ENCODE results near the gene CPNE4. TPM values are rescaled to one million over a fixed set of nuclear protein-coding genes. Genes with fewer than 3 reads are reported as not detected.

CPNE4 gene
- total RNA-seq, 1 donor from 2014 or later = 0.20 TPM

DNA sequence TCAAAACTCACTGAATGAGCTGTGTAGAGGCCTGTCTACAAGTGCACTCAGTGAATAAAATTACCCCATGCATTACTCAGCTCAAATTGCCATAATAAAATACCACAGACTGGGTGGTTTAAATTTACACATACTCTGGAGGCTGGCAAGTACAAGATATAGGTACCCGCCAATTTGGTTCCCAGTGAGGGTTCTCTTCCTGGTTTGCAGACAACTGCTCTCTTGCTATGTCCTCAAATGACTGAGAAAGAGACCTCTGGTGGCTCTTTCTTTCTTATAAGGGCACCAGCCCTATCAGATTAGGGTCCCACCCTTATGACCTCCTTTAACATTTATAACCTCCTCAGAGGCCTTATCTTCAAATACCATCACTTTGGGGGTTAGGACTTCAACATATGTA lies 237.0 kb downstream of the CPNE4 start:
- no peak for DNase-seq (ENCODE audit: low spot score)

DNA sequence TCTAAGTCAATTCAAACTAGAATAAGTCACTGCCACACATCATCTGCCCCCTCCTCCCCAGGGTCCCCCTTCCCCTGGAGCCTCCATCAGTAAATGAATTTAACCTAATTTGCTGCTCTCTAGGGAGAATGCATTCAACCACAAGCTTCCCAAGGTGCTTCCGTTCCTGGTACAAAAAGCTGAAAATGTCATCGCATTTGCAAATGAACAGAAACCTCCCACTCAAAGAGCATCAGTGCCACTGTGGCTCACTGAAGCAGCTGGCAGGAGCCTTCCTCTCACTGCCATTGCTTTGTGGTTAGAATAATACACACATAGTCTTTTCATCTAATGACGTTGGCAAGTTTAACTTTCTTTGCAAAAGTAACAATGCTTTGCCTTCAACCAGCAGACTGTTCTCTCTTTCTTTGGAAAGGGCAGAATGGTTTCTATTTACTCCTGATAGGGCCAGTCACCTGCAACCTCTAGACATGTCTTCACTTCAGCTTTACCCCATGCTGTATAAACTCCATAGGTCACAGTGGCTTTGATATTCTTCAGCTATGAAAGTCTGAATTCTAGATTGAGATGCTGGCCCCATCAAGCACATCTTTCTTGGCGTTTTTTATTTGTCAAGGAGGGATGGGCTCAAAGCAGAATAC lies 238.1 kb downstream of the CPNE4 start:
- DNase-seq (ENCODE audit: low spot score) = no peak

DNA sequence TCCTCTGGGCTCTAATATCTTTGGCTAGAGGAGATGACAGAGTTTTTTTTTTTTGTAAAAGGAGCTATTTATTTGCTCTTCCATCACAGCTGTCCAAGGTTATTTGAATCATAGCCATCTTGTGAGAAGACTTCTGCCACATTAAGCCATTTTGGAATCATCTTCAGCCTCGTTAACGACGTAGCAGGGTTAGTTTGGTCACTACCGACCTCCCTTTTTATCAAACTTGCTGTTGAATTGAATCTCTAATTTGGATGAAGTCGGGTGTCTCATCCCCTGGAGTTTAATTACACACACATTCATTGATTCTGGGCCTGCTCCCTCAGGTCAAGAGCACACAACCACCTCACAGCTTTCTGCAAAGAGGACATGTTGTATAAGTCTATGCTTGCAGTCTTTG lies 238.7 kb downstream of the CPNE4 start:
- no peak for DNase-seq (ENCODE audit: low spot score)

DNA sequence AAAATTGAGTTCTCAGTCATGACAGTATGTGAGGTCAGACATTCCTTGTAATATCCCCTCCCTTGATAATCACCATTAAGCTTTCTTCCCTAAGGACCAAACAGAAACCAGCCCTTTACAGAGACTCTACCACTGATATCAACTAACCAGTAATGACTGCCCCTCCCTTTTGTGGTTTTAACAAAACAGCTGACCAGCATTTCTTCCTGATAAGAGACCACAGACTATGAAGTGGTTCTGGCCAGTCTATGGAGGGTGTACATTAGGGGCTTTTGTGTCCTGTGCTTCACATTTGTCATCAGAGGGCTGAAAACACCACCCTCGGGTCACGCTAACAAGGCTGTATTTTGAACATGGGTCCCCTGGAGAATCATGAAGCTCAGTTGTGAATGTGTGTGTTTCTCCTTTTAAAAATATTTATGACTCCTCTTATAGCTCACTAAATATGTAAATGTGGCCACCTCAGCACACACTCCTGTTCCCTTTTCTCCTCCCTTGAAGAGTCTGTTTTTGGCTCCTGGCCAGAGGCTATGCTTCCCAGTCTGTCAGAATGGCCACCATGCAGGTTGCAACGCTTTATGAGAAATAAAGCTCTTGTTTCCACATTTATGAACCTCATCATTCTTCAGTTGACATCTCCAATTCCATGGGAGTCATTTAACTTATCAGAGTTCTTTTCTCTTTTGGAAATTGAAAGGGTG lies 239.3 kb downstream of the CPNE4 start:
- DNase-seq (ENCODE audit: low spot score) = no peak

DNA sequence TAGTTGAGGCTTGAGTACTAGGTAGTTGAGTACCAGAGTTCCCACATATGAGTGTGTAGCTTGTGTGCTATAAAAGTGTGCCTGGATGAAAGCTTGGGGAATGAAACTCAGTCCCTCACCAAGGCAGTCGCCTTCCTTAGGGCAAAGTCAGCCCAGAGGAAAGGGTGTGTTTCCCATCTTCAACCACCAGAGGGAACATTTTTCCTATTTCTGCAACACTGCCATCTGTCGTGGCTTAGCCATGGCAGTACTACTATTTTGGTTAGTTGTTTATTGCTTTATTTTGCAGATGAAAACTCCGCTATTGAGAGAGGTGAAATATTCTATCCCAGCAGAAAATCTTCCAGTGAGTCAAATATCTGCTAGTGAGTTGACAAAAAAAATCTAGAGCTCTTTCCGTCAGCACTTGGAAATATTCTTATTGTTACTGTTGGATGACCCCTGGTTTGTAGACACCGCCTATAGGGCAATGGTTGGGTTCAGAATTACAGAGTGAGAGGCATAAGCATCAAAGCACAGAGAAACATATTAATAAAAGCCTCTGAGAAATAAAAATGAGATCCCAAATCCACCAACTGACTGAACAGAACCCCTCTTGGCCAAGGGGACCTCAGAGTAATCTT lies 239.9 kb downstream of the CPNE4 start:
- peak; percentile 28 for DNase-seq (ENCODE audit: low spot score)

DNA sequence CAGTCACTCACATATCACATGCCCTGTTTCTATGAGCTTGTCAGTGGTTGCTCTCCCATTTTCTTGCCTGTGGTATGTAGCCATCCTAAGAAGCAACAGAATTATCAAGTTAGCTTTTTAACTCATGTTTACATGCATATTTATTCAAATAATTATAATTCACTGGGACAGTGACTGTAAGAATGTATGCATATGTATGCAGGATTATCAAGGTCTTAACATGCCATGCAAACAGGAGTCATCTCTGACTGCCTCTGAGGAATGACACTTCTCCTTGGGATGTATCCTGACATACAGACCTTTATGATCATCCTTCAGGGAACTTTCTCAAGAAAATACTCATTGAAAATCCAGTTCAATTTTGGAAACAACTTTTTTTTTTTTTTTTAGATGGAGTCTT lies 240.9 kb downstream of the CPNE4 start:
- DNase-seq (ENCODE audit: low spot score) = no peak

DNA sequence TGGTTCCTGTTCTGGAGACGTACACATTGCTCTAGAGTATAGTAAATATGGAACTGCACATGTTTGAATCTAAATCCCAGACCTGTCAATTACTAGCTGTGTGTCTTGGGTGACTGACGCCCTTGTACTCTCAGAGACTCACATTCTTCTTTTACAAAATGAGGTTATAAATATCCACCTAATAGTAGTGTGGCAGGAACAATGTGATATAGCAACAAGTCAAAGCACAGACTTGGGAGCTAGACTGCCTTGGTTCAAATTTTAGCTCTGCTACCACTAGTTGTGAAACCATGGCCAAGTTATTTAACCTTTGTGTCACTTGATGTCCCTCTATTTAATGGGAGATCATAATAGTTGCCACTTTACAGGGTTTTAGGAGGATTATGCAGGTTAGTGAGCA lies 245.6 kb downstream of the CPNE4 start:
- DNase-seq (ENCODE audit: low spot score) = no peak

DNA sequence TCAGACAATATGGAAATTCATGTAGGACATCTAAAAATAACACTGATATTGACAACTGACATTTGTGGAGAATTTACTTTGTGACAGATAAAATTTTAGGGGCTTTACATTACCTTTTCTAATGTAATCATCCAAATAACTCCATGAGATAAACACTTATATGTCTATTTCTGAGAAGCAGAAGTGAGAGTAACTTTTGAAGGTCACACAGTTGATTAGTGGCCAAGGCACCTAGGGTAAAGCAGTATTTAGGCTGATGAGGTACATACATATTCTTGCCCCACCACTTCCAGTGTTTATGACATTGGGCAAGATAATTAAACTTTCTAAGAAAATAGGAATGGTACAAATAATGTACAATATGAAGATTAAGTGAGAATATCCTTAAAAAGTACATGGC lies 248.4 kb downstream of the CPNE4 start:
- no peak for DNase-seq (ENCODE audit: low spot score)

DNA sequence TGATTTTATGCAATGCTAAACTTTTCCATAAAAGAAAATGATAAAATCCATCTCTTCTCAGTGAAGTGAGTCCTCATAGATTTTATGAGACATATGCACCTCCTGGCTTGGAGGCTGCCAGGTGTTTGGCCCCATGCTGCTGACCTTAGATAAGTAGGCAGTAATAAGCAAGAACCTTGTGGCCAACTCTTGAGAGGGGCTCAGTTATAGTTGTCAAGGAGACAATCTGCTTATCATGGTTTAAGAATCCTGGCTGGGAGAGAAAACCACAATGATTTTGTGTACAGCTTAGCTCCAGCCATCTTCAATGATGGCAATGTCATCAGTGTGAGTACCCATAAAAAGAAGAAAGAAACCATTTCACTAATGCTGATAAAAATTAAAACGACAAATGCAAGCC lies 252.1 kb downstream of the CPNE4 start:
- no peak for DNase-seq (ENCODE audit: low spot score)

DNA sequence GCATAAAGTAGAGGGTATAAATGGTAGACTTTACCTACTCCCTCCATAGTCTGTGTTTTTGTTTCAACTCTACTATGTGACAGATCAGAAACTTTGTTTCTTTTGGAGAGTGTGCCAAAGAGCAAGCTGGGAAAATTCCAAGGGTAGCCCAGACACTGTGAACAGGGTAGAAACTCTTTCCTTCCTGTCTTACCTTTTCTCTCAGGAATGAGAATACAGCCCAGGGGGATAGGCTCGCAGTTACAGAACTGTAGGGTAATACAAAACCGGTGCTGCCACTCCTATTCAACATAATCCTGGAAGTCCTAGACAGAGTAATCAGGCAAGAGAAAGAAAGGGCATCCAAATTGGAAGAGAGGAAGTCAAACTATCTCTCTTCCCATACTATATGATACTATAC lies 256.3 kb downstream of the CPNE4 start:
- no peak for DNase-seq (ENCODE audit: low spot score)

DNA sequence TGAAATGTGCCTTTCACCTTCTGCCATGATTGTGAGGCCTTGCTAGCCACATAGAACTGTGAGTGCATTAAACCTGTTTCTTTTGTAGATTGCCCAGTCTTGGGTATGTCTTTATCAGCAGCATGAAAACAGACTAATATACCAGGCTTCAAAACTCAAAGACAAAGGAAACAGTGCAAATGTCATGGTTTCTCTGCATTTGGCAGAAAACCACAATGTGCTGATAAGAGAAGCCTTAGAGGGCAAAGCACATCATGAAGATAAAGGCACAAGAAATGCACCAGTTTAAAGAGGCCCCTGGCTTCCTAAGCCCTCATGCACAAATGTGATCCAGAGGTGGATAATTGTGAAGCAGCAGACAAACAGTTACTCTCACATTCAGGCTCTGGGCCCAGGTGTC lies 259.2 kb downstream of the CPNE4 start:
- DNase-seq (ENCODE audit: low spot score) = no peak

DNA sequence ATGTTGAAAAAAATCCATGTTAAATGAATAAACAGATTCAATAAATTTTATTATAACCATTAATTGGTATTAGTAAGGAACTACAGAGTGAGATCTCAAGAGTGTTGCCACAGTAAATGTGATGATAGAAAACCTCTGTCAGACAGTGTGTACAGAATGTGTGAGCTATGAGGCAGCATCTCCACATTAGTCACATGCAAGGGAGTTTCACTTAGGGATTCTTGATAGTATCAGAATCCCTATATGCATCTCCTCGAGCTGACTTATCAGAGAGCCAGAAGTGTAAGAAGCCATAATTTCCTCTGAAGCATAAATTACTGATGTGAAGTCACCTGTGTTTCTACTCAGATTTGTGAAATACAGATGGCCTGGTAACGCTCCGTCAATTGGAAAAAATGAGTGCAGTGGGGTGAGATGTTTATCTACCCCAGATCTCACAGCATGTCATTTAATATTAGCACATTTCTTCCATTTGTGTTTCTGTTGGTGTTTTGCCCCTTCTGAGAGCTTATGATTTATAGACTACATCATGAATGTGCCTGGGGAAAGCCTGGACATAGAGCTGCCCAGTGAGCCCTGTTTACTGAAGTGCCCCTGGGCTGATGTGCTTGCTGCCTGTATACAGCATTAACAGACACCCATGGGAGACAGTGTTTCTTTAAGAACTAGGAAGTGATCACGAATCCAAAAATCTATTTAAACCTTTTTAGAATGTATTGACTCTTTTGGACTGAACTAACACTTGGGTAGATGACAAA lies 262.4 kb downstream of the CPNE4 start:
- DNase-seq (ENCODE audit: low spot score) = no peak

DNA sequence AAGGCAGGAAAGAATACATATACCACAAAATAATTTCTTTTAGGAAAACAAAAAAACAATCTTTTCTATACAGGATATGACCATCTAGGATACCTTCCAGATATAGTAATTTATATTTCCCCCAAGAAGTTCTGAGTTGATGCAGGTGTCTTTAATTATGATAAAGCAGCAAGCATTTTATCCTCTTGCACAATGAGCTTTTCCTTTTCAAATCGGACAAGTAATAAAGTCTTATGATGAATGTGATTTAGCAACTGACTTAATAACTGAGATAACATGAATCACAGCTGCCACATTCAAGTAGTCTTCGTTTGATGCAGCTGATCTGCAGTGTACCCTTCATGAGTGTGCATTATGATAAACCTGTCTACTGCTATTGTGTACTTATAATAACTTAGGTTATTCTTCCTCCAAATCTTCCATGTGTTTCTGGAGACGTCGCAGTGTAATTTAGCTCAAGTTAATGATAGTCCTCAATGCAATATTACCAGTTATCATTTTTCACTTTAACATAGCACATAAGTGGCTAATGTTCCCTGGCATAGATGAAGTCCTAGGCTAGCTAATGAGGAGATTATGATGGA lies 271.7 kb downstream of the CPNE4 start:
- no peak for DNase-seq (ENCODE audit: low spot score)

DNA sequence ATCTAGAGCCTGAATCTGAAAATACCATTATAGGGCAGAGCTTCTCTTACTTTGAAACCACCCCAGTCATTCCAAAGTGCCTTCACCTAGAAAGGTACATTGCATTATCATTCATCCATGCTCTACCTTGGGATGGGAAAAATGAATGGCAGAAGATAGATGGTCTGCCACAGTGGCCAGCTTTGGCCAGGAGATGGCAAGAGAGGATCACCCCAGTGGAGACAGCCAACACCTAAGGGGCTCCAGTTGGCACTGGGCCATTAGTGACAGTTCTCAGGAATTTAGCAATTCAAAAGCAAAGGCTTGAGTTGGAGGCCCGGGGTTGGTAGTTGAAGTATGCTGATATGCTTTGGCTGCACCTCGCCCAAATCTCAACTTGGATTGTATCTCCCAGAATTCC lies 278.4 kb downstream of the CPNE4 start:
- DNase-seq (ENCODE audit: low spot score) = no peak

DNA sequence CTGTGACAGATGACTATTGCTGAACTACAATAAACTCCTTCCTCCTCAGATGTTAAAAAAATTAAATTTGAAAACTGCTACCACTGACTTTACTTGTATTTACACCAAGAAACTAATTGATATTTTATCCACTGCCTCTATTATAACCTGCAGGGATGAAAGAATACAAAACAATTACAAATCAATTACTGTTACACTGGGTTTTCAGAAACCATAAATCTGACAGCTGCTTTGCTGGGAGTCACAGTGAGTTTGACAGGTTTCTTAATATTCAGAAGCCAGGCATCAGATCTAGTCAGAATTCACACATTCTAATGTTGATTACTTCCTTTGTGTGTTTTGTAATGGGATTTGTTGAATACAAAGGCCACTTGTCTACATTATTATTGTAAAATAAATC lies 279.4 kb downstream of the CPNE4 start:
- DNase-seq (ENCODE audit: low spot score) = no peak

DNA sequence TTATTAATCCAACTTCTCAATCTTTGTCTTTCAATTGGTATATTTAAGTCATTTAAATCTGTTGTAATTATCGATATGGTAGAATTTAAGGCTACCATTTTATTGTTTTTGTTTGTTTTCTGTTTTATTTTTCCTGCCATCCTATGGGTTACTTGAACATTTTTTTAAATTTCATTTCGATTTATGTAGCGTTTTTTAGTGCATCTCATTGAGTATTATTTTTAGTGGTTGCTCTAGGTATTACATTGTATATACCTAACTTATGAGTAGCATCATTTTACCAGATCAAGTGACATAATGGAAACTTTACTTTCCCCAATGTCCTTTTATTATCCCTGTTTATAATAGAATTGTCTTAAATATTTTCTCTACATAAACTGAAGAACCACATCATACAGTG lies 284.6 kb downstream of the CPNE4 start:
- no peak for DNase-seq (ENCODE audit: low spot score)

DNA sequence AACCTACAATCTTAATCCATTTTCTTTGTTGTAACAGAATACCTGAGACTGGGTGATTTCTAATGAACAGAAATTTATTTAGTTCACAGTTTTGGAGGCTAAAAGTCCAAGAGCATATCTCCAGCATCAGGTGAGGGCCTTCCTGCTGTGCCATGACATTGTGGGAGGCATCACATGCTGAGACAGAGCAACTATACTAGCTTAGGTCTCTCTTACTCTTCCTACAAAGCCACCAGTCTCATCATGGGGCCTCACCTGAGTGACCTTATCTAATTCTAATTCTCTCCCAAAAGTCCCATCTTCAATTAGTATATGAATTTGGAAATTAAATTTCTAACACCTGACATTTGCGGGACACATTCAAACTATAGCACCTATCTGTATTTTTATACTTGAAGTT lies 285.0 kb downstream of the CPNE4 start:
- DNase-seq (ENCODE audit: low spot score) = no peak

DNA sequence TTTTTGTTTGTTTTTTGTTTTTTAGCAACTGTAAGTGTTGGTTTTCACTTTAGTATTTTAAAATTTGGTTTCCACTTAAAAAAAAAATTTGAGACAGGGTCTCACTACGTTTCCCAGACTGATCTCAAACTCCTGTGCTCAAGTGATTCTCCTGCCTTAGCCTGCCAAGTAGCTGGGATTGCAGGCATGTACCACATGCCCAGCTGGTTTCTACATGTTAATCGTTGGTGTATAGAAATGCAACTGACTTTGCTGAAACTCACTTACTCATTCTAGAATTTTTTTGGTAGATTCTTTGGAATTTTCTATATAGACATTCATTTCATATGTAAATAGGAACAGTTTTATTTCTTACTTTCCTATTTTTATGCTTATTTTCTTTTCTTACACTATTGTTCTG lies 287.3 kb downstream of the CPNE4 start:
- DNase-seq (ENCODE audit: low spot score) = no peak

DNA sequence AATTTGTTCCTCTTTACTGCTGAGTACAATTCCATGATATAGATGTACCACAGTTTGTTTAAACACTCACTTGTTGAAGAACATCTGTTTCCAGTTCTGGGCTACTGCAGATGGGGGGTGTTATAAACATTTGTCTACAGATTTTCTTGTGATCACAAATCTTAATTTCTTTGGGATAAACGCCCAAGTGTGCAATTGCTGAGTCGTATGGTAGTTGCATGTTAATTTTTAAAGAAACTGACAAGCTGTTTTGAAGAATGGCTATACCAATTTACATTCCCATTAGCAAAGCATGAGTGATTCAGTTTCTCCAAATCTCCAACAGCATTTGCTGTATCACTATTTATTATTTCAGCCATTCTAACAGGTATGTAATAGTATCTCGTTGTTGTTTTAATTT lies 290.0 kb downstream of the CPNE4 start:
- DNase-seq (ENCODE audit: low spot score) = no peak

DNA sequence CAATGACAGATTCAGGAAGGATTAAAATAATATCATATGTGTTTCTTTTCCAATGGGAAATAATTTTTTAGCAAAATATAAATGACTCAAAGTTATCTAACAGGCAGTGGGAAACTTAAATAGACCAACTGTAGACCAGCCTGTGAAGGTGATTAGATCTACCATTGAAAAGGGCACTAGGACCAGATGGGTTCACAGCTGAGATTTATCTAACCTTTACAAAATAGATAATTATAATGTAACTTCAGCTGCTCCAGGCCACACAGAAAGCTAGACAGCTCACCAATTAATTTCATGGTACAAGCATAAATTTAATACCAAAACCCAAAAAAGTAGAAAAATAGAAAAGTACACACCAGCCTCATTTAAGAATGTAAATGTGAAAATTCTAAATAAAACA lies 291.7 kb downstream of the CPNE4 start:
- DNase-seq (ENCODE audit: low spot score) = no peak

DNA sequence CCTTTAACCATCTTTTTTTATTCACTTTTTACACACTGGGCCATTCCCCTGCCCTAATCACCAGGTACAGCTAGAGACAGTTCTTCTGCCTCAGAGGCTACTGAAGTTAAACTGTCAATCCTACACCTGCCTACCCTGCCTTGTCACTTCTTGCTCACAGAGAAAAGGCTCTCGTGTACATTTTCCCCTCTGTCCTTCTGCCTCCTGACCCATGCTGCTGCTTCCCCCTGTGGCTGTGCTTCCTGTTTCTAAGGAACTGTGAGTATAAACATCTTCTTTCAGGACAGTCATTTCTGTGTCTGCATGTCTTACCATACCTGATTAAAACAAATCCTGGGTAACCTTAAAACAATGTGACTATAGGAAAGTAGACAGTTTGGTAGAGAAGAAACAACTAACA lies 295.6 kb downstream of the CPNE4 start:
- DNase-seq (ENCODE audit: low spot score) = no peak

DNA sequence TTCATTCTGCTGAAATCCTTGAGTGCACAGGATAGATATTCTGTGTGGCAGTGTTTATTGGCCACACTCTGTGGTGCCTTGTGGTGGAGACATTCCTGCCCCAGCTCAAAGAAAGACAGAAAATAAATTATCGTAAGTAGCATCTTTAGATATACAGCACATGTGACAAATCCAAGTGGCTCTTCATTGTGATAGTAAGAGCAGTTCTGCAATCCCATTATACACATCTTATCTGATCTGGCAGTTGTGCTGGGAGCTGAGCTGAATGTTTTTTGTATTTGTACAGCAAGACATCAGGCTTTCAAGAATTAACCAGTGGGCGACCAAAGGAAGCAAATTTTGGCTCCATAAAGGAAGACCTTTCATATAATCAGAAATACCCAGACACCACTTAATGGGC lies 296.7 kb downstream of the CPNE4 start:
- DNase-seq (ENCODE audit: low spot score) = no peak

Measured in mucosa of gallbladder (tissue), 1 donor.